HCT116 (cell line): ENCODE data around the gene LYPD5. TPM values are rescaled to one million over a fixed set of nuclear protein-coding genes. Genes with fewer than 3 reads are reported as not detected.
A peak's percentile ranks its signal among the peaks of the same experiment; 100 is the strongest.

Experiments used
- ATAC-seq: fragments of 200-7000 bp; cut with Tn5 transposase; 2 replicates; pipeline ENCODE4 v1.9.1; 2020; ENCODE audit warnings: mild to moderate bottlenecking, moderate library complexity
- Bru-seq: library from RNA; stranded (reverse); fragments of 400-500 nt; gene quantifications from one replicate; lab custom pipeline; 2021; lab: Mats Ljungman, UMichigan
- BruChase-seq, 2 experiments: library from RNA; stranded (reverse); fragments of 400-500 nt; gene quantifications; one replicate each; lab custom pipeline; 2021; lab: Mats Ljungman, UMichigan
- BruUV-seq: library from RNA; stranded (reverse); fragments of 400-500 nt; replicated peaks from 2 replicates; lab custom pipeline; 2021; lab: Mats Ljungman, UMichigan
- CTCF ChIA-PET: fragments of 300-600 bp; sonication (Branson Sonifier 250); formaldehyde crosslinking; loops from one replicate; lab custom pipeline; 2021; ENCODE audit warnings: antibody characterized with exemption; lab: Charles Lee
- POLR2A ChIA-PET: fragments of 300-600, 350-600 bp; sonication (Branson Sonifier 250); formaldehyde crosslinking; loops from one replicate; lab custom pipeline; 2021; ENCODE audit warnings: antibody characterized with exemption; lab: Charles Lee
- RAD21 ChIA-PET, 2 experiments: fragments of 300-600 bp; sonication (Branson Sonifier 250); formaldehyde crosslinking; loops; one replicate each; lab custom pipeline; 2023; ENCODE audit warnings: low total read pairs in 2 of 2; ENCODE audit not compliant: uncharacterized antibody in 2 of 2, unreplicated experiment in 2 of 2, low non-redundant PET in 1 of 2; lab: Charles Lee
- DNase-seq: peaks from one replicate; pipeline ENCODE4 v3.0.0-alpha.2; 2010; ENCODE audit warnings: low read depth, low spot score
- H2AFZ ChIP-seq: fragments of 200-600 bp; shearing (Covaris generic), sonication (generic); 2 replicates; pipeline ENCODE4 v1.6.1; 2017; ENCODE audit warnings: low read depth, mixed run types, mixed read lengths, antibody characterized with exemption, low read length; ENCODE audit not compliant: poor library complexity, severe bottlenecking
- H3K27ac ChIP-seq: 2 replicates; pipeline ENCODE4 v1.5.1; 2012; ENCODE audit warnings: low read depth, low read length
- H3K27me3 ChIP-seq: fragments of 200-600 bp; sonication (generic); 2 replicates; pipeline ENCODE4 v1.6.1; 2016; ENCODE audit warnings: mixed run types, low read length, mixed read lengths; ENCODE audit not compliant: insufficient read depth
- H3K36me3 ChIP-seq, 2 experiments: fragments of 200-500 bp in 1 of 2; fragments of 200-600 bp in 1 of 2; sonication (Bioruptor generic) in 1 of 2; sonication (generic) in 1 of 2; 2 replicates each; pipeline versions ENCODE4 v1.5.1 to v1.6.1; 2014 to 2016; ENCODE audit warnings: low read length in 2 of 2, inconsistent platforms in 1 of 2, mixed read lengths in 1 of 2, mixed run types in 1 of 2; ENCODE audit not compliant: insufficient read depth in 2 of 2, control insufficient read depth in 1 of 2
- H3K4me1 ChIP-seq, 2 experiments: fragments of 200-600 bp in 1 of 2; sonication (generic) in 1 of 2; 2 replicates each; pipeline versions ENCODE4 v1.5.1 to v1.6.1; 2012 to 2017; ENCODE audit warnings: low read length in 2 of 2, inconsistent platforms in 1 of 2, mild to moderate bottlenecking in 1 of 2, mixed read lengths in 1 of 2, mixed run types in 1 of 2, moderate library complexity in 1 of 2; ENCODE audit not compliant: insufficient read depth in 2 of 2, control insufficient read depth in 1 of 2
- H3K4me2 ChIP-seq: fragments of 200-600 bp; sonication (generic); 2 replicates; pipeline ENCODE4 v1.6.1; 2017; ENCODE audit warnings: mixed run types, low read length, mixed read lengths
- H3K4me3 ChIP-seq, 2 experiments: fragments of 200-600 bp in 1 of 2; sonication (generic) in 1 of 2; replicated peaks in 1 of 2; 2 replicates each; pipeline ENCODE4 v1.5.1; 2011 to 2016; ENCODE audit warnings: low read length in 2 of 2, control low read depth in 1 of 2, low read depth in 1 of 2, mild to moderate bottlenecking in 1 of 2, mixed read lengths in 1 of 2, mixed run types in 1 of 2
- H3K79me2 ChIP-seq: fragments of 200-600 bp; sonication (generic); 2 replicates; pipeline ENCODE4 v1.6.1; 2017; ENCODE audit warnings: mild to moderate bottlenecking, mixed run types, low read length, moderate library complexity, mixed read lengths; ENCODE audit not compliant: insufficient read depth
- H3K9ac ChIP-seq: fragments of 200-600 bp; sonication (generic); 2 replicates; pipeline ENCODE4 v1.6.1; 2016; ENCODE audit warnings: low read length, mixed read lengths
- H3K9me2 ChIP-seq: fragments of 200-600 bp; sonication (generic), shearing (Covaris generic); 2 replicates; pipeline ENCODE4 v1.6.1; 2017; ENCODE audit warnings: mixed run types, mild to moderate bottlenecking, moderate library complexity; ENCODE audit not compliant: insufficient read depth
- H3K9me3 ChIP-seq, 2 experiments: fragments of 200-500 bp in 1 of 2; fragments of 200-600 bp in 1 of 2; sonication (Bioruptor generic) in 1 of 2; sonication (generic) in 1 of 2; 2 replicates each; pipeline ENCODE4 v1.6.1; 2014 to 2017; ENCODE audit warnings: low read length in 2 of 2, mixed read lengths in 2 of 2, inconsistent platforms in 1 of 2, low read depth in 1 of 2, mild to moderate bottlenecking in 1 of 2, mixed run types in 1 of 2, moderate library complexity in 1 of 2; ENCODE audit not compliant: control insufficient read depth in 1 of 2, insufficient read depth in 1 of 2
- H4K20me1 ChIP-seq: fragments of 200-600 bp; sonication (generic), shearing (Covaris generic); 2 replicates; pipeline ENCODE4 v1.6.1; 2017; ENCODE audit warnings: mixed run types, mild to moderate bottlenecking, moderate library complexity; ENCODE audit not compliant: insufficient read depth
- ATF3 ChIP-seq: IDR thresholded peaks from 2 replicates; pipeline ENCODE4 v1.6.1; 2012
- CBX3 ChIP-seq: IDR thresholded peaks from 2 replicates; pipeline ENCODE4 v1.6.1; 2012; ENCODE audit warnings: low read depth
- CTCF ChIP-seq, 3 experiments: fragments of 200-600 bp in 1 of 3; sonication (generic) in 1 of 3; IDR thresholded peaks in 2 of 3; conservative IDR thresholded peaks in 1 of 3; 2 replicates each; pipeline ENCODE4 v1.5.1; 2012 to 2017; ENCODE audit warnings: low read depth in 2 of 3, low read length in 2 of 3, antibody characterized with exemption in 1 of 3, borderline replicate concordance in 1 of 3, control low read depth in 1 of 3, mild to moderate bottlenecking in 1 of 3, mixed read lengths in 1 of 3, mixed run types in 1 of 3, moderate library complexity in 1 of 3; ENCODE audit not compliant: insufficient read depth in 1 of 3
- EGR1 ChIP-seq: IDR thresholded peaks from 2 replicates; pipeline ENCODE4 v1.6.1; 2012; ENCODE audit warnings: low read depth
- FOSL1 ChIP-seq: IDR thresholded peaks from 2 replicates; pipeline ENCODE4 v1.6.1; 2012; ENCODE audit warnings: low read depth
- POLR2AphosphoS5 ChIP-seq: IDR thresholded peaks from 2 replicates; pipeline ENCODE4 v1.6.1; 2011; ENCODE audit warnings: mild to moderate bottlenecking, low read depth, low read length, moderate library complexity
- RAD21 ChIP-seq: IDR thresholded peaks from 2 replicates; pipeline ENCODE4 v1.6.1; 2012; ENCODE audit warnings: low read depth, mild to moderate bottlenecking
- REST ChIP-seq: IDR thresholded peaks from 2 replicates; pipeline ENCODE4 v1.6.1; 2012; ENCODE audit warnings: low read depth
- SP1 ChIP-seq: IDR thresholded peaks from 2 replicates; pipeline ENCODE4 v1.6.1; 2012; ENCODE audit warnings: low read depth
- SRF ChIP-seq: IDR thresholded peaks from 2 replicates; pipeline ENCODE4 v1.6.1; 2012; ENCODE audit warnings: low read depth
- TCF7L2 ChIP-seq: IDR thresholded peaks from 2 replicates; pipeline ENCODE4 v1.7.0; 2011; ENCODE audit warnings: borderline replicate concordance, inconsistent platforms; ENCODE audit not compliant: insufficient read depth, insufficient read length; ENCODE audit errors: extremely low read depth
- ZBTB33 ChIP-seq: IDR thresholded peaks from 2 replicates; pipeline ENCODE4 v1.6.1; 2011; ENCODE audit warnings: mild to moderate bottlenecking, low read length, moderate library complexity; ENCODE audit not compliant: insufficient replicate concordance; ENCODE audit errors: extremely low read depth
- ZFX ChIP-seq: fragments of 450-650 bp; IDR thresholded peaks from 2 replicates; pipeline ENCODE4 v1.6.1; 2017
- ZNF274 ChIP-seq: fragments of 200-500 bp; sonication (Bioruptor generic); IDR thresholded peaks from 2 replicates; pipeline ENCODE4 v1.6.1; 2014; ENCODE audit warnings: mild to moderate bottlenecking, low read depth, low read length, inconsistent platforms
- intact Hi-C: fragments of 100-400 bp; cut with micrococcal nuclease; formaldehyde crosslinking; loops from 2 replicates; pipeline ENCODE4 v1.10.0; 2022
- long read RNA-seq: library from polyadenylated mRNA; unstranded; transcript quantifications from one replicate; pipeline ENCODE4 v2.0.0, GENCODE V29; 2021; ENCODE audit not compliant: unreplicated experiment
- polyA plus RNA-seq: library from polyadenylated mRNA; unstranded; fragments of >200 nt; gene quantifications from 2 replicates; pipeline ENCODE4 v1.2.1, GENCODE V29; 2012; ENCODE audit warnings: missing spikeins
- total RNA-seq: library from RNA; stranded (reverse); gene quantifications from one replicate; pipeline ENCODE4 v1.2.1, GENCODE V29; 2021; ENCODE audit not compliant: unreplicated experiment

The LYPD5 gene
- total RNA-seq, result 7.6 TPM
- polyA plus RNA-seq, result 9.0 and 10.2 TPM in 2 replicates
- Bru-seq, nascent RNA, result percentile 24 among the genes with signal in this experiment
- BruChase-seq, experiment 1, labeled RNA remaining after a 6-hour chase, result percentile 28 among the genes with signal in this experiment
- BruChase-seq, experiment 2, labeled RNA remaining after a 2-hour chase, result percentile 21 among the genes with signal in this experiment
- long read RNA-seq, partial matches to known transcripts, result 0 of 5 reads
- long read RNA-seq, other reads (novel, unspliced or antisense), result 2 of 5 reads

- ChIA-PET RAD21 (no interaction called here), CTCF (no interaction called here), POLR2A (no interaction called here)
- H3K4me3 ChIP-seq, result no peak within 1 kb of the TSS
- no peaks in the 10 kb centered on the region for H3K9me3 ChIP-seq
- H3K9me2 ChIP-seq, result no peaks in the 10 kb centered on the region
- no peaks in the 10 kb centered on the region for H4K20me1 ChIP-seq
- no peaks in the 10 kb centered on the region for H3K79me2 ChIP-seq
- no peak within 1 kb of the TSS for H3K9ac ChIP-seq
- no TSS peak for BruUV-seq
- peaks cover 18 to 29% of the 10 kb centered on the region in 2 experiments for H3K4me1 ChIP-seq
- no peak for ATAC-seq
- H3K27me3 ChIP-seq, result no peaks in the 10 kb centered on the region
- intact Hi-C loops, result no loop called here
- H3K4me2 ChIP-seq, result no peak within 1 kb of the TSS
- H3K27ac ChIP-seq, result no peak within 1 kb of the TSS
- no peak for TF ChIP-seq EGR1
- TF ChIP-seq CBX3, result no peak
- TF ChIP-seq POLR2AphosphoS5, result no peak
- TF ChIP-seq RAD21, result no peak
- TF ChIP-seq SP1, result no peak
- TF ChIP-seq REST, result no peak
- TF ChIP-seq ZNF274, result no peak
- no peak for TF ChIP-seq FOSL1
- no peak for TF ChIP-seq ZFX
- no peak for TF ChIP-seq SRF
- TF ChIP-seq TCF7L2, result no peak
- no peak for TF ChIP-seq CTCF (IDR thresholded peaks at IDR 0.05 in 2 of 3, conservative IDR thresholded peaks at IDR 0.05 in 1 of 3; ENCODE audit: borderline replicate concordance in 1 of 3, insufficient read depth in 1 of 3, low read depth in 2 of 3, low read length in 2 of 3)
- TF ChIP-seq ATF3, result no peak
- TF ChIP-seq ZBTB33, result no peak
- H2AFZ ChIP-seq, result no peak within 1 kb of the TSS
- DNase-seq, result no peak
- no peaks in the 10 kb centered on the region for H3K36me3 ChIP-seq
Measured at GRCh38 chr19:43802216-43802951, at the start of gene LYPD5. Gene LYPD5, minus strand, starts transcription at chr19:43802447. Its CDS starts 67 bp downstream, at chr19:43802380.
